ENCODE measurements around the gene CLMN.

- TF ChIP-seq EP300 (IDR thresholded peaks at IDR 0.05) = no peak
- TF ChIP-seq POLR2A (IDR thresholded peaks at IDR 0.05) = no peak
Observed at GRCh38 chr14:95353007-95353406, 33.3 kb upstream of the CLMN start.
